Measurements from ENCODE around the gene NEO1. TPM values are rescaled to one million over a fixed set of nuclear protein-coding genes. Genes with fewer than 3 reads are reported as not detected.

The NEO1 gene
- total RNA-seq, 1 donor = 60.5 TPM

DNA sequence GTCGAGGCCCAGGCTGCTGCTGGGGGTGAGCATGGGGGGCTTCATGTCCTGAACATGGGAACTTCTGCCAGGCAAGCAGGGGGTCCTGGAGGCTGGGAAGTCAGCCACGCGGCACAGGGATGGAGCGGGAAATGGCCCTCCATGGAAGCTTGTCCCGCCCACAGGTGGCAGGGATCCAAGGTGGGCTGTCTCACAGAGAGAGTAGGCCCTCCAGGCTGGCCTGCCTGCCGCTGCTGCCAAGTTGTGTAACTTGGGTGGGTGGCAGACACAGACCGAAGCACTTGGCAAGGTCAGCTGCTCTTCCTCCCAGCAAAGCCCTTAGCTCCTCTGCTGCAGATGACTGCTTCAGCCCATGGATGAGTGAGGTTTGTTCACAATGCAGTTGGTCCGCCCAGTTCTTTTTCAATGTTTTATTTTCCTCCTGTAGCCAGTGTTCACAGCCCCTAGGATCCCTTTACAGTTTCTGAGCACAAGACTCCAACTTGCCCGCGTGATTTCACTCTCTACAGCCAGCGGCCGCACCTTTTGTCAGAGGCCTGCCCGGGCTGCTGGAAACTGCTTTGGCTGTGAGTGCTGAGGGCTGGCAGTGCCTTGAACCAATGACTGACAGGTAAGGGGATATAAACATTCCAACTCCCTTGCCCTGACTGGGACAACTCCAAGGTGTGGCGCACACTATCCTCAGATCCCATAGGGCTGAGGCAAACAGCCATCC lies 289.8 kb downstream of the NEO1 start:
- TF ChIP-seq, protein P1, sequence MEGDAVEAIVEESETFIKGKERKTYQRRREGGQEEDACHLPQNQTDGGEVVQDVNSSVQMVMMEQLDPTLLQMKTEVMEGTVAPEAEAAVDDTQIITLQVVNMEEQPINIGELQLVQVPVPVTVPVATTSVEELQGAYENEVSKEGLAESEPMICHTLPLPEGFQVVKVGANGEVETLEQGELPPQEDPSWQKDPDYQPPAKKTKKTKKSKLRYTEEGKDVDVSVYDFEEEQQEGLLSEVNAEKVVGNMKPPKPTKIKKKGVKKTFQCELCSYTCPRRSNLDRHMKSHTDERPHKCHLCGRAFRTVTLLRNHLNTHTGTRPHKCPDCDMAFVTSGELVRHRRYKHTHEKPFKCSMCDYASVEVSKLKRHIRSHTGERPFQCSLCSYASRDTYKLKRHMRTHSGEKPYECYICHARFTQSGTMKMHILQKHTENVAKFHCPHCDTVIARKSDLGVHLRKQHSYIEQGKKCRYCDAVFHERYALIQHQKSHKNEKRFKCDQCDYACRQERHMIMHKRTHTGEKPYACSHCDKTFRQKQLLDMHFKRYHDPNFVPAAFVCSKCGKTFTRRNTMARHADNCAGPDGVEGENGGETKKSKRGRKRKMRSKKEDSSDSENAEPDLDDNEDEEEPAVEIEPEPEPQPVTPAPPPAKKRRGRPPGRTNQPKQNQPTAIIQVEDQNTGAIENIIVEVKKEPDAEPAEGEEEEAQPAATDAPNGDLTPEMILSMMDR (IDR thresholded peaks at IDR 0.05; ENCODE audit: insufficient read depth, low read depth, low read length) = no peak
- no peak for DNase-seq (ENCODE audit: low read depth)
- H3K4me3 ChIP-seq (ENCODE audit: low read depth, low read length) = no peak overlapping the region

DNA sequence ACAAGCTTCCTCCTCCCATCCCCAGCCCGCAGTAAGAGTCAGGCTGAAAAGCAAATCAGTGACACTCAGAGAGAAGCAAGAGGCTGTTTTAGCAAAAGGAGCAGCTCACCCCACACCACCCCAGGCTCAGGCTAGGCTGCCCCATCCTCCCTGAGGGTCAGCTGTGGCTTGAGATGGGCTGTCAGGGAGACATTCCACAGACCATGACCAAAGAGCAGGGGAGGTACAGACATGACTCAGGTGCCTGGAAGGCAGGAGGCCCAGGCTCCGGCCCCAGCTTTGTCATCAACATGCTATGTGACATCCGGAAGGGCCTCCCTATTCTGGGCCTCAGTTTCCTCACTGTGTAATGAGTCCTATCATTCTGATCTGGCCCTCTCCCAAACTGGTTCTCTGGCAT lies 291.8 kb downstream of the NEO1 start:
- no peak for DNase-seq (ENCODE audit: low read depth)
- no peak overlapping the region for H3K4me3 ChIP-seq (ENCODE audit: low read depth, low read length)
- TF ChIP-seq, protein P1 (IDR thresholded peaks at IDR 0.05; ENCODE audit: insufficient read depth, low read depth, low read length) = no peak

DNA sequence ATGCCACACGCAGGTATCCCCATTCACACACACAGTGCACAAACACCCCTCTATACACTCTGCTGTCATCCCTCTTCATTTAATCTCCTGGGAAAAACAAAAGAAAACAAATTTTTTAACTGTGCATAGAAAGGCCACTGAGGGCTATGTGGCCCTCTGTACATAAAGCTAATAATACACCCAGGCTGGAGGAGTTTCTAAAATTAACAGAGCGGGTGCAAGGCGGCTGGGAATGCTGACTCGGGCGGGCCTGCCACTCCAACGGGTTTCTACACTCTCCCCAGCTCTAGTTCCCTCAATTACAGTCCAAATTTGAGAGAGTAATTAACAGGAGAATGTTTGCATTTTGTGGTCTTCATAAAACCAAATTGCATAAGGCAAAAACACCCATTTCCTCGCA lies 293.4 kb downstream of the NEO1 start:
- DNase-seq (ENCODE audit: low read depth) = no peak
- TF ChIP-seq, protein P1 (IDR thresholded peaks at IDR 0.05; ENCODE audit: insufficient read depth, low read depth, low read length) = no peak
- H3K4me3 ChIP-seq (ENCODE audit: low read depth, low read length) = no peak overlapping the region

DNA sequence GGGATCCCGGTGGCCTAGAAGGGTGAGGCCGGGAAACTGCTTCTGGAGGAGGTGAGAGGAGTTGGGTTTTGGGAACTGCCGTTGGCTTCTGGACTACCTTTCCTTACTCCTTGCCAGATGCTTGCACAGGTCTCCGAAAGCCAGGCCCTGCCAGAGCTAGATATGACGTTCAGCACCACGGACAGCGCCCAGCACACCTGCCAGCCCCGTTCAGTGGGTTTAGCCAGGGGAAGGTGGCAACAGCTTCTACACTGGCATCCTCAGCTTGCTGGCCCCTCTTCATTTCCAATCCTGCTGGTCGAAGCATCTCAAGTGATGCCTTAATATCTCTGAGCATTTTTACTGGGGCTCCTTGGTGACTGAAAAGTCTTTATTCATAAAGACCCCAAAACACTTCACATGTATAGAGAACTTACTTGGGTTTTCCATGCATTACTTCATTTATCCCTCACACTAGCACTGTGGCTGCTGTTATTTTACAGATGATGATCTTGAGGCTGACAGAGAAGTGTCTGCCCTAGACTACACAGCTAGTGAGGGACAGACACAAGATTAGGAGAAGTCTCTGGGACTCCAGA lies 294.6 kb downstream of the NEO1 start:
- TF ChIP-seq, protein P1 (IDR thresholded peaks at IDR 0.05; ENCODE audit: insufficient read depth, low read depth, low read length) = no peak
- peak; percentile 43 for DNase-seq (ENCODE audit: low read depth)
- no peak overlapping the region for H3K4me3 ChIP-seq (ENCODE audit: low read depth, low read length)

DNA sequence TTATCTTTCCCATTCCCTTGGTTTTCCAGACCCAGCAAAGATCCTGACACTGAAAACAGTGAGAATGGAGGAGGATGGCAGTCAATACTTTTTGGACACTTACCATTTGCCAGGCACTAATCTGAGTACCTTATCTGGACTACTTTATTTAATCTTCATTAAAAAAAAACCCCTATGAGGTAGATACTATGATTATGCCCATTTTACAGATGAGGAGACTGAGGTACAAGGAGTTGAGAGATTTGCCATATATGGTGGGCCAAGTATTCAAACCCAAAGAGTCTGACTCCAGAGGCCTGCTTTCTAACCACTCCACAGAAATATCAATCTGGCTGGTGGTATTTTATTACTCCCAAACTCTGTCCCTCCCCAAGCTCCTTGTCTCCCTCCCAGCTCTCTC lies 296.9 kb downstream of the NEO1 start:
- H3K4me3 ChIP-seq (ENCODE audit: low read depth, low read length) = no peak overlapping the region
- TF ChIP-seq, protein P1 (IDR thresholded peaks at IDR 0.05; ENCODE audit: insufficient read depth, low read depth, low read length) = no peak

DNA sequence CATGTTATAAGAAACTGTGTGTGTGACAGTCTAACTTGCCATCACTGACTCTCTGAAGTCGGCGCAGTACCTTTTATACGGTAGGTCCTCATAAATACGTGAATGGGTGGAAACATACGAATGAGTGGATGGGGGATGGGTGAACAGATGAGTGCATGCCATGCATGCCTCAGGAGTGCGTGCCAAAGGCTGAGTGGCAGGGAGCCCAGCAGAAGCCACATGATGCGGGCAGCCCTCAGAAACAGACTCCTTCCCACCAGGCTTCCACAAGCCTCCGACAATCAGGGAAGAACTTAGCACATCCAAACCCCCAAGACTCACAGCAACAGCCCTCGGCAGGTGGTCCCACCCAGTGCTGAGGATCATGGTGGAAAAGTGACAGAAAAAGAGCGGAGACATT lies 299.8 kb downstream of the NEO1 start:
- H3K4me3 ChIP-seq (ENCODE audit: low read depth, low read length) = no peak overlapping the region
- DNase-seq (ENCODE audit: low read depth) = no peak
- TF ChIP-seq, protein P1 (IDR thresholded peaks at IDR 0.05; ENCODE audit: insufficient read depth, low read depth, low read length) = no peak

More for the DNA sequence above, 296.9 kb downstream of the NEO1 start:
- no peak for DNase-seq (ENCODE audit: low read depth)
